NCI-H1092 treated with DMSO at 0.1 percent for 48 hours (cell line): ENCODE data around the gene EPHA6.

Experiments used
- DNase-seq: peaks from one replicate; lab custom pipeline; 2025; lab: John Stamatoyannopoulos, UW

The EPHA6 gene

DNA sequence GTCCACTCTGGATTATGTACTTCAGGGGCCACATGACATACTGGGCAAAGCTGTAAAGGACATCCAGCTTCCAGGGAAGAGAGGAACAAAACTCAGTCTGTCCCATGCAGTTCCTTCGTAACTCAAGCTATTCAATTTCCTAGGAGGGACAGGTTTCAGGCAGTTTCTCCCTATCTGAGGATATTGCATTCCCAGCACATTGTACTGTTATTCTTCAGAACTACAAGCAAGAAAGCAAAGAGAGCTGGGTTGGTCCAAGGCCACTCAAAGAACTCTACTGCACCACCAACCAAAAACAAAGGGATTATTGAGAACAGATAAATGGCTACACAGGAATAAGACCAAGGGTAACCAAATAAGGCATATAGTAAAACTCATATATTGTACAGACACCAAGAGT lies 832.5 kb downstream of the EPHA6 start:
- DNase-seq = no peak

DNA sequence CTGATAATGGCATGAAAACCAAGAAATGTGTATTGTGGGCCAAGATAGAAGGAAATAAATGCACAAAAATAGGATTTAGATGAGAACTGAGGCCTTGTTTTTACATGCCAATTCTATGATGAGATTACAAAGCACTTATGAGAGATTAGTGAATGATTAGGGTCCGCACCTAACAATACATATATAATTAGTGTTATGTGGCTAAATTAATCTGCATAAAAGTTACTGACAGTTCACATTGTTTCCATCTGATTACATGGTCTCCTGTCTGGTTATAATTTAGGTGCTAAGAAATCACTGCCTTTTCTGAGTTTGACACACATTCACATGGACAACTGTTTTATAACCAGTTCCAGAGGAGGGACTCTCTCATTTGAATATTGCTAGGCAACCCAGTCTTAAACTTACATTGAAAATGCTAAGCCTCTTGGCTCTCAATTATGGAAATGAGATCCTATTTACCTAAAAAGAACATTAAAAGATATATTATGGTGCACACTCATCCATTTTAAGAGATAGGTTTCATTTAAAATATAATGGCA lies 833.1 kb downstream of the EPHA6 start:
- DNase-seq = no peak

DNA sequence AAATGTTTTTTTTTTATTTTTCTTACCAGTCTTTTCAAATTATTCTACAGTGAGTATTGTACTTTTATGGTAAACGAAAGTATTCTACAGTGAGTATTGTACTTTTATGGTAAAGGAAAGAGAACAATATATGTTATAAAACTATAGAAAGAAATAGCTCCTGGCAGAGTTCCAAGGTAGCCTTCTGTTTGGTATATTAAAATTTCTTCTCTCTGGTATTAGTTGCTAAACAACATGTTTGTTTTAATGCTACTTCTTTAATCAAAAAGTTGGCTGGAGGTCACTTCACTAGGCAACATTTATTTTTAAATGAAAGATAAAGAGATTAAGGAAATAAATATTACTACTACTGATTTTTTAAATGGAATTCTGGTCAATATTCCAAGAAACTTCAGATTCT lies 841.6 kb downstream of the EPHA6 start:
- no peak for DNase-seq

DNA sequence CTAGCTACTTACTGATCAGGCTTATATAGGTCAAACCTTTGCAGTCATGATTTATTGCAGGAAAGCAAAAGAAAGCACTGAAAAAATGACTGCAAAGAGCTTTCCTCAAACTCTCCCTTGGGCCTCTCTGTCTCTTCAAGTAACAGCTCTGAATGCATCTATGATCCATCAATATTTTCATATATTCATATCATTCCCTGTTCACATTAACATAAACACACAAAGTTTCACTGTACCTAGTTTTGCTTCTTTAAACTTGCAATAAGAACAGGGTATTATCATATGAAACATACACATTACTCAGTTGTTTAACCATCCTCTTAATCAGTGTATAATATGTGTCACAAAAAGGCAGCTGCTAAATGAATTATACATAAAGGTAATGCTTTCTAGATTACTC lies 842.2 kb downstream of the EPHA6 start:
- no peak for DNase-seq

DNA sequence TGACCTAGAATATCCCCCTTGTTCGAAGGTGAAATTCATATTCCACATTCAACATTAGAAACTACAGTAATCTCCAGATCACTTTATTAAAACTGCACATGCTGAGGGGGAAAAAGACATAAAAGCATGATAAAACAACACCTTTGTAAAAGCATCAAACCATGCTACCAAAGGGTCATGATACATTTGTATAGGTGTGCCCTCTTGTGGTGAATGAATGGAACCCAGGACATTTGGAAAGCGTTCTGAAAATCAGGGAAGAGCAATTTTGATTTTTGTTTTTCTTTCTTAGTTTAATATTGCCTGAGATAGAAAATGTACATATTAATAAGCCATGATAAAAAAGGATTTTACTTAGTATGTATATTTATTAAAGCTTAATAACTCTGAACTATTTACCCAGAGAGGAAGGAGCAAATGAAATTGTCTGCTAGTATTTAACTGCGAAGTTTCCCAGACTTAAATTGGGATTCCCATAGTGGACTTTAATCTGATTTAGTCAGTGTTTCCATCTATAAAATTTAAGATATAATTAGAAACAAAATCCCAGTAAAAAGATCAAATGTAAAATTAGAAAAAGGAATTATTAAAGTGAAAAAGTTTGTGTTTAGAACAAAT lies 844.4 kb downstream of the EPHA6 start:
- peak; percentile 76 for DNase-seq

DNA sequence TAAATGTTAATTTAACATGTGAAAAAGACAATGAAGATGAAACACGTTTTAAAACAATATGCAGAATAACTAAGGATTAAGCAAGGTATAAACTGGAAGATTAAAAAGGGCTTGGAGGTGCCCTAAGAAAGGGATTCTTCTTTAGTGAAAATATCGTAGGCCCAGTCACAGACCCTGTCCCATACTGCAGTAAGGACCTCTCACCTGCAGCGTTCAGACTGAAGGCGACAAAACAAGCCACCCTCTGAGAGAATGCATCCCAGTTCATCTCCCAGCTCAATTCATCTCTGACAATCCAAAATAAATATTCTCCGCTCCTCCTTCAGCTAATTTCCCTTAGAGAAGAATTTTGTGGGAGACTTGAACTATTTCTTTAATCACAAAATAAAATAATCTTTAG lies 847.9 kb downstream of the EPHA6 start:
- DNase-seq = no peak

DNA sequence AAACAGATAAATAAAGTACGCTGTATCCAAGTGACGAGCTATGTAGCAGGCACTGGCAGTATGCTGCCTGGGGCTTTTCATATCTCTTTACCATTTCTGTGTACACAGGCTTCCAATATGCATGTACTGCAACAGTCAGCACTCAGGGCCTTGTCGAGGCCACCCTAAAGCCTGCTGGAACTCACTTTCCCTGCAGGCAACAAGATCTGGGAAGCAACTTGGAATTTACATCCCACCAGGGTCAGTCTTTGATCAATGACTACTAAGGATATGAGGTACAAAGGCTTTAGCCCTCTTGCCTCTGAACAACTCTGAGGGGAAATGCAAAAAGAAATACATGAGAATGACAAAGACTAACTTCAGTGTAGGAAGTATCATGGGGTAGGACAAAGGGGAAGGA lies 848.4 kb downstream of the EPHA6 start:
- no peak for DNase-seq

DNA sequence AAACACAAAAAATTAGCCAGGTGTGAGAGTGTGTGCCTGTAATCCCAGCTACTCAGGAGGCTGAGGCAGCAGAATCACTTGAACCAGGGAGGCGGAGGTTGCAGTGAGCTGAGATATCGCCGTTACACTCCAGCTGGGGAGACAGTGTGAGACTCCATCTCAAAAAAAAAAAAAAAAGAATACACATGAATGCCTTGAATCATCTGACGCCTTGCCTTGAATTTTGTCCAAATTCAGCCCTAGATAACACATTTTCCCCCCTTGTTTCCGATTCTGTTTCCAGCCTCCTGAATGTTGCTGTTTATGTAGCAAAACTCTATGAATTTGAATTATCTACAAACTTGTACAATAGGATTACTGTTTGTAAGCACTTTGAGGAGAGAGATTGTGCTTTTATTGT lies 851.5 kb downstream of the EPHA6 start:
- no peak for DNase-seq

DNA sequence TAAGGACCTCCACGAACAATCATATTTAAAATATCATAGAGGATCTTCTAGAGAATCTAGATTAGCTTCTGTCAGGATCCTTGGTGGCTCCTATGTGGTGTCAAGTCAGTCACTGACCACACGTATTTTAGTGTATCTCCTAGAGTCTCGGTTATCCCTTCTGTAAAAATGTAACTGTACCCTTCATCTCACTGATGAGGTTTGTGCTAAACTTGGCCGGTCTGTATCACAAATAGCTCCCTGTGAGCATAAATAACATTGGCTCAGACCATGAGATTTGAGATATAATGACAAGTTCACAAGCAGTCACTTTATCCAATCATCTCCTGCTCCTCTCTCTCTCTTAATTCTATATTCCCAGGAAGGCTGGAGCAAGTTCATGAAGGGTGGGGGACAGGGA lies 856.6 kb downstream of the EPHA6 start:
- no peak for DNase-seq

DNA sequence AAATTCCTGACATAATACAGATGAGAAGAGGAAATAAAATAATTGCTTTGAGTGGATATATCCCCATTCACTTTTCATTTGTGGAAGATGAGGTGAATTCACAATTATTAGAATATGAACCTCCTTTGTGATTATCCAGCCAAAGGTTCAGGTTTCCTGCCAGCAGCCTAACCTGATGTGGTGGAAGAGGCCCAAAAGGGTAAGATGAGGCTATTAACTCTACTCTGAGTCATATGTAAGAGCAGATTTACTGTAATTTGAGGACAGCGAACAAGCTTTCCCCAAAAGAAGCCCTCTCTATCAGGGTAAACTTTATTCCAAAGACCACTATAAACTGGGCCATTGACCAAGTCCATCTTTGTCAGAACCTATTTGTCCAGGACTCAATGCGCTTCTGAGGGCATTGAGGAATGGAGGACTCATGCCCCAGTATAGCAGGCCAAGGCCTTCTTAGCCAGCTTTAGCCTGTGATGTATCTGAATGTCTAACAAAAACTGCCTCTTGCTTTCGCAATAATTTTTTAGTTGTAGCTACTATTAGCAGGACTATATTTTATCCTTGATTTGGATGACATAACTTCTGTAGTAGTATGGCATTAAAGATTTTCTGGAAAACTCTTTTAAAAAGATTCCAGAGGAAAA lies 859.1 kb downstream of the EPHA6 start:
- DNase-seq = no peak

DNA sequence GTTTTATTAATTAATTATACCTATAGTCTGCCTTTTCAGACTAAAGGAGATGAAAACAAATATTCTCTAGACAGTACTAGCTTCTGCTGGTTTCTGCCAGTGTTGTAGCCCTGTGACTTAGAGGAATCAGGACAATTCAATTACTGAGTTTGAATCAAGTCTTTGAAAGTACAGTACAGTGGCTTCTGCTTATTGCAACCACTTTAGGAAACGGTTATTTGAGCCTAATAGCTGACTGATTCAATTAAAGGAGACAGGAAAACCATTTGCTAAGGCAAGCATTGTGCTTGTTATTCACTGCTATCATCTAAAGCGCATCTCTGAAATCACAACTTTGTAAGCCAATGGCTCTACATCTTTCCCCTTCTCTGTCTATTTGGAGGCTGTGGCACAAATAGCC lies 860.1 kb downstream of the EPHA6 start:
- no peak for DNase-seq

DNA sequence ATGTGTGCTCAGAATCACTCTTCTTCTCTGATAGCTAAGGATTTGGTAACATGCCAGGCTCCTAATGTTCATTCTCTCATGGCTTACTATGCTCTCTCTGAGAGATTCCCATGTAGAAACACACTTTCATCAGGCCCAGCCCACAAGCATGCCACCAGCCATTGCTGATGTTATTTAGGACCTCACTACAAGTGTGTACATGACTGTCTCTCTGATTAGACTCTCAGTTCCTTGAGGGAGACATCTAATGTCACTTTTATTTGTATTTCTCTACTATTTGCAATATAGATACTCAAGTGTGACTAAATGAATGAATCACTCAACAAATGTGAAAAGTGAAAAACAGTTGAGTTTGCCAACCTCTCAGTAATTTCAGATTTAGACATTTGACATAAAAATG lies 865.8 kb downstream of the EPHA6 start:
- no peak for DNase-seq

DNA sequence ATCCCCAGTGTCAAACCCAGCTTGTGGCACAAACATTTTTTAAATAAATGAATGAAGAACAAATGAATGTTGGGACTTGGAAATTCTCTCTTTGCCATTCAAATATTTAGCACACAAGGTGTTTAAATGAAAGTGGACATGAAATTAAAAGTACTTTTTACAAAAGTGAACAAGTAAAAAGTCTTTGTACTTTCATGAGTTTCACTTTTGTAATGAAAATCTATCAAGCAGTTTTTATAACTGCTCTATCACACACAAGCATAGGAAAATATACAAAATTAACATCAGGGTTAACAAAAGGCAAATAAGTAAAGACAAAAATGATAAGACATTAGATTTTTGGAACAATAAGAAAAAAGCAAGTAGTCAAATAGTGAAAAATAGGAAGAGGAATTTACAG lies 866.3 kb downstream of the EPHA6 start:
- no peak for DNase-seq

DNA sequence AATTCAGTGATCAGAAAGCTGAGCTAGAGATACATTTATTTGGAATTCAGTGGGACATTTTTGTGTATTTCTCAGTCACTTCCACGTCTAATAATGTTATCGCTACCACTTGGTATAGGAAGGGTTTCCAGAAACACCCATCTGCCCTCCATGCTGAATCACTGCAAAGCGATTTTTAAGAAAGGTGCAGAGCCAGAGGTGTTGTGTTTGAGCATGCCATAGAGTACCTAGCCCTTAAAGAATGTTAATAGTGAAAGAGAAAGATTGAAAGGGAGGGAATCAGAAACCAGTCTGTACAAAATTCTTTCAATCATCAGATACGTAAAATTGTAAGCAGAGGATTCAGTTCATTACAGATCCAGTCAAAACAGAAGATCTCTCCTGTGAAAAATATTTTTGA lies 870.1 kb downstream of the EPHA6 start:
- no peak for DNase-seq

DNA sequence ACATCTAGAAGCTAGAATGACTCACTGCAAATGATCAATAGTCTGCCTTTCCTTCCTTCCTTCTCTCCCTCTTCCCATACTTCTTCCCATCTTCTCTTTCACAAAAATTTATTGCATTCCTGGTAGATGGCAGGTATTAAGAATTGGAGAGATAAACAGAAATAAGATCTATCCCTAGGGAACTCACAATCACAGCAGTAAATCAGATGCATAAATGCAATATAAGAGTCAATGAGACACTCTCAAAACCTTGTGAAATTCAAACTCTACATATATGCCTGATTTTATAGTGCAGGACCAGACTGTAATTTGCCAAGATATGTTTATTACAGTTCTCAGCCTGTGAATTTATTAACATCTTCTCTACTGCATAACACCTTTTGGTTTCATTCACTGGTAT lies 871.9 kb downstream of the EPHA6 start:
- DNase-seq = no peak

DNA sequence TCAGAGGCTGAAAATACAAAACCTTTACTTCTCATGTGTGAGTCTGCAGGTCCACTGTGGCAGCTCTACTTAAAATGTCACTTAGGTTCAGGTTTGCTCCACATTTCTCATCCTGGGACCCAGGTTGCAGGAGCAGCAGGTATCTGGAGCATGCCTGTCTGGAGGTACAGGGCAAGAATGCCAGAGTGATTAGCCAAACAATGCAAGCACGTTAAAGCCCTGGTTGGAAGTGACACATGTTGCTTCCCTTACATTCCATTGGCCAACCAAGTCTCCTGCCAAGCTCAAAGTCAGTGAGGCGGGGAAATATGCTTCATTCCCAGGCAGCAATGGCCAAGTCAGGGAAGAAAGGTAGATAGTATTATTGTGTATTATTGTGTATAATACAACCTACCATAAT lies 873.3 kb downstream of the EPHA6 start:
- no peak for DNase-seq

DNA sequence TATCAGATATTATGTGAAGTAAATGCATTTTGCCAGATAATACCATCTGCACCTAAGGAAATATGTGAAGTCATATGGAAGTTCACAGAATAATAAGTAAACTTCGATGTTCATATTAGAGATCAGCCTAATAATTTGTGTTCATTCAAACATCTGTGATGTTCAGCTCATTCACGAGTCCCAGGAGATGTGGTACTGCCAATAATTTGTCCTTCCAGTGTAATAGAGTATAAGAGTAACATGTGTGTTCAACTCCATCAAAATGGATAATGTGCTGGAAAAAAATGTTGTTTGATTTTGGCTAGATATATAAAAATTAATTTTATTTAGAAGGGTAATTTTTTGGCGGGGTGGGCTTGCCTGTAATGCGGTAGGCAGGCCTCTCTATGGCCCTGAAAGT lies 874.7 kb downstream of the EPHA6 start:
- no peak for DNase-seq

DNA sequence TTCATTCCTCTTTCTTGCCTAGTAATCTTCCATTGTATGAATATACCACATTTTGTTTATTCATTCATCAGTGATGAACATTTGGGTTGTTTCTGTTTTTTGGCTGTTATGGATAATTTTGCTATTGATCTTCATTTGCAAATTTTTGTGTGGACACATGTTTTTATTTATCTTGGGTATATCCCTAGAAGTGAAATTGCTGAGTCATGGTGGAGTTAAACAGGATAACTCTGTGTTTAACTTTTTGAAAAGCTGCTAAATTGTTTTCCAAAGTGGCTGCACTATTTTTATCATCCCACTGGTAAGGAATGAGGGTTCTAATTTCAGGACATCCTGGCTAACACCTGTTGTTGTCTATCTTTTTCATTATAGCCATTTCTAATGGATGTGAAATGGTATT lies 875.6 kb downstream of the EPHA6 start:
- DNase-seq = no peak

DNA sequence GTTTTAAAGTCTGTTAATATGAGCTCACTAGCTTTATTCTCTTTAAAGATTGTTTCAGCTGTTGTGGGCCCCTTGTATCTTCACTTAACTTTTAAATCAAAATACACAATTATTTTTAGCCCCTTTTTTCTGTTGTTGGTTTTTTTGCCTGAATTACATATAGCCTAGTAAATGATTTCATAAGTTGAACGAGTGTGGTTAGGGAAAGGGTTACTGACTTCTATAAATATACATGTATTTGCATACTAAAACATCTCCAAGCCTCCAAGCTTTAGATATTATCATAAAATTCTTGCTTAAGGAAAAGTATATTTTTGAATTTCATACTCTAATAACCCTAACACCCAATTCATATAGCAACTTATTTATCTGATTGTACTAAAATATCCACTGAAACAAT lies 877.0 kb downstream of the EPHA6 start:
- no peak for DNase-seq

DNA sequence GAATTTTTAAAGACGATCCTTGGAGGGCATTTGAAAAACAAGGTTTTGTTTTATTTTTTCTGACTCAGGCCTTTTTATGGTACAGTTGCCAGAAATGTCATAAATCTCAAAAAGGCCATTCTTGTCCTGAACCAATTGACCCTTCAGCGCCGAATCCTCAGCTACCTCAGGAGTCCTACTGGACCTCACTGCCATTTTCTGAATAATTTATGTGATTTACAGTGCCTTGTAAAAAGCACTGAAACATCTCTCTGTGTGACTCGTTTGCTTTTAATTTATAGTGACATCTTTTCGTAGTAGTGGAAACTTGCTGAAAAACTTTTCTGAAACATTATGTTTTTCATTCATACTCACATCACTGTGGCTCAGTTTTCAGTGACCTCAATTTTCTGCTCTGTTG lies 878.0 kb downstream of the EPHA6 start:
- no peak for DNase-seq

DNA sequence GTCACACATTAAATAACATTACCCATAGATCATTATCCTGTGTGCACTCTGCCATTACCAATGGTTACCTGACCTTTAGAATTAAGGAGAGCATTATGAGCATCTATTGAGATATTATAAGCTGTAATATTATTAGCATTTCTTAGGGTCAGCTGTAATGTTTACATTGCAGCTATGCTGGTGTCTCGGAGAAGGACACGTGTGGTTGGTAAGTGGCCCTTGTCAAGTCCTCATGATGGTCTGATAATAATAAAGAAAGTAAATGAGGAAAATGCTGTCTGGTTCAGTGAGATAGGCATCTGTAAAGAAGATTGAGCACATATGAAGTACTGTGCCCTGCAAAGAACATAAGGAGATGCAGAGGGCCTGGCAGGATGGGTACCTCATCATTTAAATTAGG lies 878.4 kb downstream of the EPHA6 start:
- no peak for DNase-seq

DNA sequence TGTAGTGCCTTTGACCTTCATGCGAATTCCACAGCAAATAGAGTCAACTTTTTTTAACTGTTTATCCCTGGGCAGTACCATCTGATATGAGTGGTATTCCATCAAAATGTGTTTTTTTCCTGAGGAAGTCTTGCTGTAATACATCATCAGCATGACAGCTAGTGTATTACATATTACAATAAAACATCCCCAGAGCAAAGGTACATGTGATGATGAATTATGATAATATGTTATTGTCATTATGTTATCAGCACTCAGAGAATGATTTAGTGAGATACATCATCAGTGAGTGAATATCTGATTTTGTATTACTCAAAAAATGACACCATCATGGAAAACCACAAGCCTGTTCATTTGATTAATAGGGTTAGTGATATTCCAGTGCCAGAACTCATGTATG lies 880.5 kb downstream of the EPHA6 start:
- no peak for DNase-seq

DNA sequence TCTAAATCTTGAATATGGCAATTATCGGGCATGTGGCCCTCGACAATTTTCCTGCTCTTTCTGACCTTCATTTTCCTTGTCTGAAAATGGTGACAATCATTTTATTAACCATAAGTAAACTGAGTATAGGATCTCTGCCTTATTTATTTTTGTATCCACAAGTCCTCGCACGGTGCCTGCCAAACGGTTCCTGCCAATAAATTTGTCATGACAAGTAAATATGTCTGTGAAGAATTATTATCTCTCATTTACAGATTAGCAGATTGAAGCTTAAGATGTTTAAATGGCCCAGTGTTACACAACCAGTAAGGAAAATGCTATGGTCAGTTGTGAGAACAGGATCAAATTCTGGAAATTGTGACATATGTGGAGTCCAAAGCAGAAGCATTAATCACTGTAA lies 884.3 kb downstream of the EPHA6 start:
- DNase-seq = no peak

DNA sequence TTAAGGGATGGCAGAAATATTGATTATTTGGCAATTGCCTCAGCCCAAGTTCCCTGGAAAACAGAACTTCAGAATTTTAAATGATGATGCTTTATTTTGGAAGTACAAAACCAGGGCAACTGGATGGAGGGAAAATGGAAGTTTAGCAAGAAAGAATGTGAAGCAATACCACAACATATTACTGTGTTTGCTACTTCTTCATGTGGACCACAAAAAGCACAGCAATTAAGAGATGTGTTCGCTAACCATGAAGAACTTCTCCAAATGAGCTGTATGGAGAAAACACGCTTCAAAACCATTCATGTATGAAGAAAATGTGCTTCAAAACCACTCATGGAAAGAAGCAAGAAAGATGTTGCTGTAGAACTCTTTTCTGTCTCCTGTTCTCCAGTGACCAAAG lies 885.5 kb downstream of the EPHA6 start:
- no peak for DNase-seq
